Body of pancreas (tissue), 4 donors: ENCODE data around the gene ZNF273. TPM values are rescaled to one million over a fixed set of nuclear protein-coding genes. Genes with fewer than 3 reads are reported as not detected.
"Not testable (repeated sequence)": the region's sequence is repeated elsewhere in the genome, so short reads cannot be mapped to it uniquely, and the experiment has no call there.

ENCODE experiments used
- ATAC-seq: fragments of 150-250 bp; one replicate; pipeline ENCODE4 v1.9.1; 2016
- DNase-seq, 4 donors: peaks; one replicate each; pipeline ENCODE4 v3.0.0-alpha.2; 2019
- H3K27ac ChIP-seq, 4 donors: fragments of 200-600 bp; sonication (generic); 1 replicate in 3 of 4; 2 replicates in 1 of 4; pipeline versions ENCODE4 v1.5.1 to v1.6.1; 2016 to 2019; ENCODE audit warnings: mild to moderate bottlenecking in 1 of 4, mixed read lengths in 1 of 4, moderate library complexity in 1 of 4
- H3K27me3 ChIP-seq, 2 donors: fragments of 200-600 bp; sonication (generic); one replicate each; pipeline ENCODE4 v1.6.0; 2016; ENCODE audit warnings: mild to moderate bottlenecking in 1 of 2
- H3K36me3 ChIP-seq, 2 donors: fragments of 200-600 bp; sonication (generic); replicated peaks in 1 of 2; 2 replicates each; pipeline ENCODE4 v1.5.1; 2016; ENCODE audit warnings: low read depth in 2 of 2; ENCODE audit not compliant: insufficient read depth in 1 of 2
- H3K4me1 ChIP-seq: fragments of 200-600 bp; sonication (generic); one replicate; pipeline ENCODE4 v1.6.0; 2016
- H3K4me3 ChIP-seq, 2 donors: fragments of 200-600 bp; sonication (generic); 1 replicate in 1 of 2; 2 replicates in 1 of 2; pipeline ENCODE4 v1.5.1; 2016 to 2019
- H3K9me3 ChIP-seq, 3 donors: fragments of 200-600 bp; sonication (generic); 1 replicate in 2 of 3; 2 replicates in 1 of 3; pipeline ENCODE4 v1.5.1; 2016
- CTCF ChIP-seq, 7 experiments: fragments of 450-650 bp in 4 of 7; fragments of 200-600 bp in 3 of 7; sonication (generic) in 3 of 7; IDR thresholded peaks; one replicate each; pipeline ENCODE4 v1.5.1; 2016 to 2019; ENCODE audit warnings: antibody characterized with exemption in 7 of 7
- POLR2A ChIP-seq, 3 donors: fragments of 450-650 bp; IDR thresholded peaks; one replicate each; pipeline ENCODE4 v1.6.1; 2016; ENCODE audit warnings: antibody characterized with exemption in 3 of 3, mild to moderate bottlenecking in 2 of 3
- WGBS, 2 donors: methylation state at CpG; one replicate each; pipeline ENCODE4 v1.1.5; 2017; 5-methylcytosine and 5-hydroxymethylcytosine counted together
- intact Hi-C: fragments of 100-400 bp; cut with DNase I; formaldehyde crosslinking; loops from one replicate; pipeline ENCODE4 v1.15.1; 2023
- total RNA-seq, 2 donors: library from RNA; depleted of rRNA; stranded (reverse); fragments of >200 nt; gene quantifications; one replicate each; pipeline ENCODE4 v1.1.0, GENCODE V29; 2016

The ZNF273 gene
- total RNA-seq, 2 donors from 2014 or later, result 4.2 to 19.4 TPM

- intact Hi-C loops, result no loop called here
- Histone ChIP-seq H3K9me3 (no peaks in the 10 kb centered on the region), H3K4me3 (peak overlapping the region; percentile 32 to 57), H3K4me1 (peaks cover 27% of the 10 kb centered on the region), H3K27me3 (no peaks in the 10 kb centered on the region), H3K36me3 (no peaks in the 10 kb centered on the region), H3K27ac (peak overlapping the region in 2 of 4 donors; percentile 26 to 37)
- peak; percentile 70 for ATAC-seq
- TF ChIP-seq CTCF (IDR thresholded peaks at IDR 0.05) (no peak), POLR2A (IDR thresholded peaks at IDR 0.05) (peak in 2 of 3 donors; percentile 19 to 54)
- peak; percentile 49 to 63 (median 54) for DNase-seq
- WGBS, 2 donors, result 0 to 1% methylated on average over 13 to 60 of the region's 60 CpGs
Observed at GRCh38 chr7:64888901-64889685, 14.0 kb upstream of the ZNF273 start.

- H3K27me3 ChIP-seq, result no peaks in the 10 kb centered on the region
- TF ChIP-seq CTCF (IDR thresholded peaks at IDR 0.05) (no peak), POLR2A (IDR thresholded peaks at IDR 0.05) (no peak)
- ATAC-seq (no peak), DNase-seq (no peak)
- peak overlapping the region in 1 of 2 donors; percentile 57 for H3K4me3 ChIP-seq
- no peaks in the 10 kb centered on the region for H3K36me3 ChIP-seq
- intact Hi-C loops, result no loop called here
- H3K9me3 ChIP-seq, result no peaks in the 10 kb centered on the region
- peaks cover 27% of the 10 kb centered on the region for H3K4me1 ChIP-seq
- 21 to 57% methylated on average over 1 to 18 of the region's 18 CpGs for WGBS, 2 donors
- no peak overlapping the region for H3K27ac ChIP-seq
Observed at GRCh38 chr7:64889686-64890162, 13.3 kb upstream of the ZNF273 start.

GRCh38 chr7:64890273-64890672 is 12.8 kb upstream of the ZNF273 start:
- ATAC-seq, intact Hi-C loops, H3K27ac ChIP-seq, DNase-seq, H3K9me3 ChIP-seq, H3K4me3 ChIP-seq, H3K27me3 ChIP-seq, H3K36me3 ChIP-seq: not testable (repeated sequence)
- WGBS, 2 donors, result 18 to 24% methylated on average over 2 to 3 of the region's 3 CpGs
- H3K4me1 ChIP-seq, result peaks cover 27% of the 10 kb centered on the region

- H3K4me1 ChIP-seq, result peaks cover 27% of the 10 kb centered on the region
- no peak for TF ChIP-seq CTCF (IDR thresholded peaks at IDR 0.05)
- TF ChIP-seq POLR2A (IDR thresholded peaks at IDR 0.05), result no peak
- DNase-seq (peak in 1 of 4 donors; percentile 25), ATAC-seq (no peak)
- H3K36me3 ChIP-seq, result no peaks in the 10 kb centered on the region
- H3K9me3 ChIP-seq, result no peaks in the 10 kb centered on the region
- intact Hi-C loops, result no loop called here
- no peak overlapping the region for H3K4me3 ChIP-seq
- H3K27me3 ChIP-seq, result no peaks in the 10 kb centered on the region
- H3K27ac ChIP-seq, result no peak overlapping the region
- 41 to 51% methylated on average over 2 of the region's 2 CpGs for WGBS, 2 donors
Observed at GRCh38 chr7:64890761-64891362, 12.2 kb upstream of the ZNF273 start.

- H3K36me3 ChIP-seq, H3K27me3 ChIP-seq, intact Hi-C loops, H3K4me3 ChIP-seq, ATAC-seq, DNase-seq, H3K9me3 ChIP-seq, H3K27ac ChIP-seq: not testable (repeated sequence)
- 57 to 71% methylated on average over 1 of the region's 1 CpG for WGBS, 2 donors
- peaks cover 27% of the 10 kb centered on the region for H3K4me1 ChIP-seq
Observed at GRCh38 chr7:64891363-64892081, 11.6 kb upstream of the ZNF273 start.
